HepG2 (cell line): ENCODE measurements around the gene LMX1B. TPM values are rescaled to one million over a fixed set of nuclear protein-coding genes. Genes with fewer than 3 reads are reported as not detected.
A peak's percentile ranks its signal among the peaks of the same experiment; 100 is the strongest.

Experiments
- EEA1 ChIP-seq: sonication (generic); formaldehyde crosslinking; IDR thresholded peaks from 2 replicates; pipeline ENCODE4 v1.5.1; 2020; ENCODE audit warnings: mild to moderate bottlenecking, missing genetic modification reagents, borderline replicate concordance
- HNF4G ChIP-seq, 2 experiments: sonication (generic) in 1 of 2; formaldehyde crosslinking in 1 of 2; IDR thresholded peaks; 2 replicates each; pipeline versions ENCODE4 v1.4.0 to v1.6.1; 2011 to 2020; ENCODE audit warnings: borderline replicate concordance in 2 of 2, low read depth in 2 of 2, mild to moderate bottlenecking in 2 of 2, low read length in 1 of 2, missing genetic modification reagents in 1 of 2, moderate library complexity in 1 of 2
- MZF1 ChIP-seq: sonication (generic); formaldehyde crosslinking; IDR thresholded peaks from 2 replicates; pipeline ENCODE4 v1.8.1; 2023; ENCODE audit warnings: mild to moderate bottlenecking, missing genetic modification reagents, borderline replicate concordance
- NFATC3 ChIP-seq: sonication (generic); formaldehyde crosslinking; IDR thresholded peaks from 2 replicates; pipeline ENCODE4 v1.5.1; 2020; ENCODE audit warnings: mild to moderate bottlenecking, missing genetic modification reagents
- NR2C2 ChIP-seq: sonication (generic); formaldehyde crosslinking; IDR thresholded peaks from 2 replicates; pipeline ENCODE4 v1.4.0; 2020; ENCODE audit warnings: missing genetic modification reagents, mild to moderate bottlenecking, moderate library complexity, borderline replicate concordance
- PHF5A ChIP-seq: IDR thresholded peaks from one replicate; pipeline ENCODE4 v1.6.1; 2018; ENCODE audit warnings: low read depth, missing genetic modification reagents; ENCODE audit not compliant: unreplicated experiment
- RARA ChIP-seq: IDR thresholded peaks from 2 replicates; pipeline ENCODE4 v1.6.1; 2016; ENCODE audit warnings: missing genetic modification reagents, missing compliant biosample characterization
- RXRB ChIP-seq: IDR thresholded peaks from 2 replicates; pipeline ENCODE4 v1.6.1; 2016; ENCODE audit warnings: borderline replicate concordance, missing genetic modification reagents, missing compliant biosample characterization
- ZNF318 ChIP-seq: sonication (generic); formaldehyde crosslinking; IDR thresholded peaks from 2 replicates; pipeline ENCODE4 v1.4.0; 2020; ENCODE audit warnings: mild to moderate bottlenecking, missing genetic modification reagents
- ZNF615 ChIP-seq: sonication (generic); formaldehyde crosslinking; IDR thresholded peaks from 2 replicates; pipeline ENCODE4 v1.5.0; 2020; ENCODE audit warnings: mild to moderate bottlenecking, missing genetic modification reagents, borderline replicate concordance
- ZSCAN20 ChIP-seq: sonication (generic); formaldehyde crosslinking; IDR thresholded peaks from 2 replicates; pipeline ENCODE4 v1.4.0; 2020; ENCODE audit warnings: missing genetic modification reagents, mild to moderate bottlenecking, borderline replicate concordance
- polyA plus RNA-seq, 8 experiments: library from polyadenylated mRNA; depleted of rRNA in 3 of 8; stranded (reverse) in 7 of 8; unstranded in 1 of 8; fragments of >200 nt; fragmentation: Illumina TruSeq in 4 of 8; extraction: Trizol in 4 of 8; gene quantifications; 2 replicates each; pipeline versions ENCODE4 v1.2.1 to v1.2.3, GENCODE V29; 2011 to 2016; ENCODE audit warnings: low read depth in 4 of 8, missing spikeins in 1 of 8, mixed read lengths in 1 of 8; ENCODE audit not compliant: insufficient read depth in 1 of 8
- total RNA-seq, 5 experiments: library from RNA; depleted of rRNA; stranded (reverse); fragments of >200 nt; fragmentation: Illumina TruSeq; extraction: Trizol; gene quantifications; 2 replicates each; pipeline ENCODE4 v1.2.3, GENCODE V29; 2016; ENCODE audit warnings: low read depth in 1 of 5
- TF ChIP-seq, protein P1 (sequence below): IDR thresholded peaks from 2 replicates; pipeline ENCODE4 v1.6.1; 2012; ENCODE audit warnings: low read length, improper control_type of control experiment
- TF ChIP-seq, protein P2 (sequence below), 2 experiments: fragments of 450-650 bp in 1 of 2; sonication (generic) in 1 of 2; formaldehyde crosslinking; IDR thresholded peaks; 2 replicates each; pipeline versions ENCODE4 v1.5.0 to v1.8.0; 2020 to 2022; ENCODE audit warnings: mild to moderate bottlenecking in 1 of 2, missing genetic modification reagents in 1 of 2

LMX1B gene
- total and polyA plus RNA-seq, 2 of the 13 experiments (the other 11 are each of a cell fraction or from before 2014, with no cell fraction given), result not detected

DNA sequence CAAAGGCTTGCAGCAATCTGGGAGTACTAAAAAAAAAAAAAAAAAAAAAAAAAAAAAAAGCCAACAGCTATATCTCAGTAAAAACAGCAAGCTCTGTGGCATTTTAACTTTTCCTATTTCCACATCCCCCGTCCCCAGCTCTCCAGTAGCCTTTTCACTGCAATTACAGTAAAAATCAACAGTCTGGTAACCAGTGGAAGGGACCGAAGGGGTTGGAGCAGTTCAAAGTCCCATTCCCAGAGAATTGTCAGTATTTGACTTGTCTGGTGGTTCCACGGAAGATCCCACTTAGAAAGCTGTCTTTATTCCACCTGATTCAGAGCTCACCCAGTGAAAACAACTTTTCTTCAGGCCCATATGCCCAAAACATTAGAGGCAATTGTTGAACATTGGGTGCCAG lies 119.3 kb downstream of the LMX1B start (continued):
- TF ChIP-seq ZSCAN20 (no peak), ZNF615 (no peak), RARA (CRISPR knock-in tag) (no peak), ZNF318 (CRISPR knock-in tag) (no peak), HNF4G (IDR thresholded peaks at IDR 0.05; ENCODE audit: borderline replicate concordance, low read depth, low read length) (peak; percentile 47; the same call in 1 of the 2 replicates), HNF4G (CRISPR knock-in tag; IDR thresholded peaks at IDR 0.05; ENCODE audit: borderline replicate concordance, low read depth) (no peak), RXRB (peak; percentile 26; the same call in 1 of the 2 replicates), PHF5A (CRISPR knock-in tag) (no peak), NR2C2 (CRISPR knock-in tag) (no peak), EEA1 (no peak), MZF1 (CRISPR knock-in tag) (no peak), NFATC3 (CRISPR knock-in tag) (no peak)
- TF ChIP-seq, protein P1, sequence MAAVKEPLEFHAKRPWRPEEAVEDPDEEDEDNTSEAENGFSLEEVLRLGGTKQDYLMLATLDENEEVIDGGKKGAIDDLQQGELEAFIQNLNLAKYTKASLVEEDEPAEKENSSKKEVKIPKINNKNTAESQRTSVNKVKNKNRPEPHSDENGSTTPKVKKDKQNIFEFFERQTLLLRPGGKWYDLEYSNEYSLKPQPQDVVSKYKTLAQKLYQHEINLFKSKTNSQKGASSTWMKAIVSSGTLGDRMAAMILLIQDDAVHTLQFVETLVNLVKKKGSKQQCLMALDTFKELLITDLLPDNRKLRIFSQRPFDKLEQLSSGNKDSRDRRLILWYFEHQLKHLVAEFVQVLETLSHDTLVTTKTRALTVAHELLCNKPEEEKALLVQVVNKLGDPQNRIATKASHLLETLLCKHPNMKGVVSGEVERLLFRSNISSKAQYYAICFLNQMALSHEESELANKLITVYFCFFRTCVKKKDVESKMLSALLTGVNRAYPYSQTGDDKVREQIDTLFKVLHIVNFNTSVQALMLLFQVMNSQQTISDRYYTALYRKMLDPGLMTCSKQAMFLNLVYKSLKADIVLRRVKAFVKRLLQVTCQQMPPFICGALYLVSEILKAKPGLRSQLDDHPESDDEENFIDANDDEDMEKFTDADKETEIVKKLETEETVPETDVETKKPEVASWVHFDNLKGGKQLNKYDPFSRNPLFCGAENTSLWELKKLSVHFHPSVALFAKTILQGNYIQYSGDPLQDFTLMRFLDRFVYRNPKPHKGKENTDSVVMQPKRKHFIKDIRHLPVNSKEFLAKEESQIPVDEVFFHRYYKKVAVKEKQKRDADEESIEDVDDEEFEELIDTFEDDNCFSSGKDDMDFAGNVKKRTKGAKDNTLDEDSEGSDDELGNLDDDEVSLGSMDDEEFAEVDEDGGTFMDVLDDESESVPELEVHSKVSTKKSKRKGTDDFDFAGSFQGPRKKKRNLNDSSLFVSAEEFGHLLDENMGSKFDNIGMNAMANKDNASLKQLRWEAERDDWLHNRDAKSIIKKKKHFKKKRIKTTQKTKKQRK, result no peak
- TF ChIP-seq, protein P2, sequence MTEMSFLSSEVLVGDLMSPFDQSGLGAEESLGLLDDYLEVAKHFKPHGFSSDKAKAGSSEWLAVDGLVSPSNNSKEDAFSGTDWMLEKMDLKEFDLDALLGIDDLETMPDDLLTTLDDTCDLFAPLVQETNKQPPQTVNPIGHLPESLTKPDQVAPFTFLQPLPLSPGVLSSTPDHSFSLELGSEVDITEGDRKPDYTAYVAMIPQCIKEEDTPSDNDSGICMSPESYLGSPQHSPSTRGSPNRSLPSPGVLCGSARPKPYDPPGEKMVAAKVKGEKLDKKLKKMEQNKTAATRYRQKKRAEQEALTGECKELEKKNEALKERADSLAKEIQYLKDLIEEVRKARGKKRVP (CRISPR knock-in tag; IDR thresholded peaks at IDR 0.05), result no peak
